DOHH2 (cell line): ENCODE data around the gene PTPRN2.

Source experiments
- H3F3A ChIP-seq: fragments of 200-600 bp; sonication (generic), shearing (Covaris generic); 2 replicates; pipeline ENCODE4 v1.6.0; 2016; ENCODE audit warnings: antibody characterized with exemption, mild to moderate bottlenecking; ENCODE audit not compliant: control insufficient read depth, insufficient read depth
- H3K27ac ChIP-seq: fragments of 200-600 bp; sonication (generic); 2 replicates; pipeline ENCODE4 v1.5.1; 2014; ENCODE audit warnings: low read depth, mild to moderate bottlenecking, low read length, moderate library complexity
- H3K27me3 ChIP-seq: fragments of 200-600 bp; sonication (generic); 2 replicates; pipeline ENCODE4 v1.6.1; 2014; ENCODE audit warnings: mild to moderate bottlenecking, low read length, mixed read lengths; ENCODE audit not compliant: control insufficient read depth
- H3K36me3 ChIP-seq: fragments of 200-600 bp; sonication (generic); 2 replicates; pipeline ENCODE4 v1.6.1; 2014; ENCODE audit warnings: mild to moderate bottlenecking, low read length, moderate library complexity, mixed read lengths; ENCODE audit not compliant: control insufficient read depth
- H3K4me1 ChIP-seq: fragments of 200-600 bp; sonication (generic); 2 replicates; pipeline ENCODE4 v1.6.1; 2014; ENCODE audit warnings: mild to moderate bottlenecking, low read length, mixed read lengths; ENCODE audit not compliant: control insufficient read depth
- H3K4me2 ChIP-seq: fragments of 200-600 bp; sonication (generic); 2 replicates; pipeline ENCODE4 v1.6.0; 2014; ENCODE audit warnings: mild to moderate bottlenecking, low read length, moderate library complexity
- H3K4me3 ChIP-seq: fragments of 200-600 bp; sonication (generic); 2 replicates; pipeline ENCODE4 v1.5.1; 2014; ENCODE audit warnings: mild to moderate bottlenecking, low read length, mixed read lengths
- H3K79me2 ChIP-seq: fragments of 200-600 bp; sonication (generic); 2 replicates; pipeline ENCODE4 v1.6.1; 2014; ENCODE audit warnings: mild to moderate bottlenecking, low read length, mixed read lengths; ENCODE audit not compliant: control insufficient read depth
- H3K9me2 ChIP-seq: fragments of 200-600 bp; sonication (generic); replicated peaks from 2 replicates; pipeline ENCODE4 v1.6.1; 2014; ENCODE audit warnings: mild to moderate bottlenecking, low read length, mixed read lengths; ENCODE audit not compliant: control insufficient read depth
- H3K9me3 ChIP-seq: fragments of 200-600 bp; sonication (generic); 2 replicates; pipeline ENCODE4 v1.6.1; 2014; ENCODE audit warnings: antibody characterized with exemption, low read length, mixed read lengths; ENCODE audit not compliant: control insufficient read depth, insufficient read depth
- H4K20me1 ChIP-seq: fragments of 200-600 bp; sonication (generic); 2 replicates; pipeline ENCODE4 v1.6.0; 2014; ENCODE audit warnings: low read depth, mild to moderate bottlenecking, antibody characterized with exemption, low read length, moderate library complexity; ENCODE audit not compliant: control insufficient read depth, insufficient read depth
- CTCF ChIP-seq: fragments of 200-600 bp; sonication (generic); IDR thresholded peaks from one replicate; pipeline ENCODE4 v1.5.1; 2014; ENCODE audit warnings: antibody characterized with exemption, mild to moderate bottlenecking, low read depth, low read length; ENCODE audit not compliant: poor library complexity, severe bottlenecking
- EZH2phosphoT487 ChIP-seq: fragments of 200-600 bp; sonication (generic); IDR thresholded peaks from 2 replicates; pipeline ENCODE4 v1.6.1; 2017; ENCODE audit warnings: borderline replicate concordance, mild to moderate bottlenecking, antibody characterized with exemption, low read length, moderate library complexity, mixed read lengths

The PTPRN2 gene

GRCh38 chr7:158054611-158055010 is 533.0 kb downstream of the PTPRN2 start:
- Histone ChIP-seq H3K36me3 (no peaks in the 10 kb centered on the region), H3K9me2 (no peaks in the 10 kb centered on the region), H3K4me2 (no peak overlapping the region), H3K27me3 (no peaks in the 10 kb centered on the region), H3K79me2 (no peaks in the 10 kb centered on the region), H3K9me3 (peaks cover 43% of the 10 kb centered on the region), H3F3A (no peaks in the 10 kb centered on the region), H3K27ac (no peak overlapping the region), H3K4me1 (no peaks in the 10 kb centered on the region), H3K4me3 (no peak overlapping the region), H4K20me1 (no peaks in the 10 kb centered on the region)
- TF ChIP-seq CTCF (no peak), EZH2phosphoT487 (no peak)

- TF ChIP-seq CTCF (no peak), EZH2phosphoT487 (no peak)
- no peaks in the 10 kb centered on the region for H3K9me2 ChIP-seq
- H3K4me3 ChIP-seq: no peak overlapping the region
- H3K27me3 ChIP-seq: no peaks in the 10 kb centered on the region
- H3K36me3 ChIP-seq: no peaks in the 10 kb centered on the region
- H3F3A ChIP-seq: no peaks in the 10 kb centered on the region
- no peak overlapping the region for H3K27ac ChIP-seq
- no peak overlapping the region for H3K4me2 ChIP-seq
- no peaks in the 10 kb centered on the region for H3K79me2 ChIP-seq
- H4K20me1 ChIP-seq: no peaks in the 10 kb centered on the region
- H3K9me3 ChIP-seq: peaks cover 43% of the 10 kb centered on the region
- no peaks in the 10 kb centered on the region for H3K4me1 ChIP-seq
Measured at GRCh38 chr7:158054081-158054480, 533.5 kb downstream of the PTPRN2 start.

GRCh38 chr7:158053183-158053915 is 534.3 kb downstream of the PTPRN2 start:
- Histone ChIP-seq H3K4me3 (no peak overlapping the region), H4K20me1 (no peaks in the 10 kb centered on the region), H3K36me3 (no peaks in the 10 kb centered on the region), H3K9me2 (no peaks in the 10 kb centered on the region), H3F3A (no peaks in the 10 kb centered on the region), H3K4me1 (no peaks in the 10 kb centered on the region), H3K79me2 (no peaks in the 10 kb centered on the region), H3K27me3 (no peaks in the 10 kb centered on the region), H3K4me2 (no peak overlapping the region), H3K27ac (no peak overlapping the region), H3K9me3 (peaks cover 46% of the 10 kb centered on the region)
- TF ChIP-seq CTCF (no peak), EZH2phosphoT487 (no peak)
